ENCODE results near the gene RPS15.

RPS15 gene

GRCh38 chr19:1450735-1451731 lies 12.8 kb downstream of the RPS15 start:
- no peak for DNase-seq
- CTCF ChIA-PET = interaction anchor here (6.5 kb wide), 1 partner anchor 16 kb away, joined by 35 read pairs; no protein-coding TSS in a partner anchor
- Histone ChIP-seq H3K4me1 (ENCODE audit: control extremely low read depth in 1 of 4, control insufficient read depth in 4 of 4, insufficient read depth in 4 of 4, low read length in 3 of 4) (peaks cover 0 to 39% (median 28%) of the 10 kb centered on the region in 4 experiments), H3K27ac (ENCODE audit: insufficient read depth in 1 of 2, low read depth in 1 of 2, low read length in 2 of 2, poor library complexity in 1 of 2, severe bottlenecking in 2 of 2) (no peak overlapping the region), H3K27me3 (replicated peaks in 2 of 5; ENCODE audit: control insufficient read depth in 4 of 5, insufficient read depth in 5 of 5, low read length in 4 of 5) (peaks cover 0 to 84% (median 36%) of the 10 kb centered on the region in 5 experiments), H3K4me3 (ENCODE audit: control insufficient read depth in 1 of 7, extremely low read depth in 1 of 7, insufficient read depth in 4 of 7, low read depth in 2 of 7, low read length in 6 of 7) (no peak overlapping the region), H3K36me3 (ENCODE audit: control insufficient read depth in 4 of 4, insufficient read depth in 4 of 4, low read length in 3 of 4) (no peaks in the 10 kb centered on the region), H3K9me3 (ENCODE audit: control extremely low read depth in 1 of 5, control insufficient read depth in 4 of 5, insufficient read depth in 2 of 5, low read depth in 1 of 5, low read length in 4 of 5) (no peaks in the 10 kb centered on the region)
- WGBS (ENCODE audit: insufficient coverage) = 67% methylated on average over 19 of the region's 22 CpGs
- POLR2A ChIA-PET = no interaction called here

DNA sequence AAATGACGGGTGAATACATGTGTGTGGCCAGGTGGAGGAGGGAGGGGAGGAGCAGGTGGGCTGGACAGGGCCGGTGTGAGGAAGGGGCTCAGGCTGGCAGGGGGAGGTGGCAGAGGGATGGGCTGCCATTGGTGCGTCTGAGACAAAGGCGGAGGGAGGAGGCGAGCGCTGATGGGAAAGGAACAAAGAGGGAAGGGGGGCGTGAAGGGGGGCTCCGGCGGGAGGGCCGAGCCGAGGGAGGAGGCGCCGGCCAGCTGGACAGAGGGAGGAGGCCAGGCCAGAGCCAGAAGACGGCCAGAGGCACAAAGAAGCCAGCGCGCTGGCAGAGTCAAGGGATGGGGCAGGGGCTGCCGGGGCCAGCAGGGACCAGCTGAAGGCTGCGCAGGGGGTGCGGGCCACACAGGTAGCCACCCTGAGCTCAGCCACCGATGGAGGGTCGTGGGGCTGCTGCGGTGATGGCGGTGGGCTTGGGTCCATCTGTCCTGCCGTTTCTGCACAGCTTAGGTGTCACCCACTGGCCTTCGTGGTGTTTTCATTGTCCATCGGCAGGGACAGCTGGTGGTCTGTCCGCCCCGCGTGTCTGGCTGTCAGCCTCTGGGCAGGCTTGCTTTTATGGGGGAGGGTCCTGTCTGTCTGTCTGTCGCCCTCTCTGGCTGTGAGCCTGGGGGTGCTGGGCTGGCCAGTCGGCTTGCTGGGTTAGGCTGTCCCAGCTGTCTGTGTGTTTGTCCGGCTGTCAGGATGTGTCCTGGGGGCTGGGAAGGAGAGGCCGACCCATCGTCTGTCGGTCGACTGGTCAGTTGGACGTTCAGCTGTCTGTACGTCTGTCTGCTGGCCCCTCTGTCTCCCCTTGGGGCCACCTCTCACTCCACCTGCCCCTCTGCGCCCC lies 14.0 kb downstream of the RPS15 start:
- Histone ChIP-seq H3K4me1 (ENCODE audit: control extremely low read depth in 1 of 4, control insufficient read depth in 4 of 4, insufficient read depth in 4 of 4, low read length in 3 of 4) (peaks cover 0 to 39% (median 26%) of the 10 kb centered on the region in 4 experiments), H3K4me3 (ENCODE audit: control insufficient read depth in 1 of 7, extremely low read depth in 1 of 7, insufficient read depth in 4 of 7, low read depth in 2 of 7, low read length in 6 of 7) (no peak overlapping the region), H3K27me3 (replicated peaks in 2 of 5; ENCODE audit: control insufficient read depth in 4 of 5, insufficient read depth in 5 of 5, low read length in 4 of 5) (peaks cover 0 to 84% (median 44%) of the 10 kb centered on the region in 5 experiments), H3K36me3 (ENCODE audit: control insufficient read depth in 4 of 4, insufficient read depth in 4 of 4, low read length in 3 of 4) (no peaks in the 10 kb centered on the region), H3K9me3 (ENCODE audit: control extremely low read depth in 1 of 5, control insufficient read depth in 4 of 5, insufficient read depth in 2 of 5, low read depth in 1 of 5, low read length in 4 of 5) (no peaks in the 10 kb centered on the region), H3K27ac (ENCODE audit: insufficient read depth in 1 of 2, low read depth in 1 of 2, low read length in 2 of 2, poor library complexity in 1 of 2, severe bottlenecking in 2 of 2) (no peak overlapping the region)
- no peak for DNase-seq
- 44% methylated on average over 31 of the region's 39 CpGs for WGBS (ENCODE audit: insufficient coverage)
- ChIA-PET CTCF (interaction anchor here (1.3 to 7.3 kb wide), 4 partner anchors 9 to 19 kb away, joined by 4 to 49 read pairs (median 20); no protein-coding TSS in a partner anchor), POLR2A (no interaction called here)

GRCh38 chr19:1452802-1453524 lies 14.8 kb downstream of the RPS15 start:
- H3K4me1 ChIP-seq (ENCODE audit: control extremely low read depth in 1 of 4, control insufficient read depth in 4 of 4, insufficient read depth in 4 of 4, low read length in 3 of 4) = peaks cover 0 to 38% (median 25%) of the 10 kb centered on the region in 4 experiments
- H3K27me3 ChIP-seq (replicated peaks in 2 of 5; ENCODE audit: control insufficient read depth in 4 of 5, insufficient read depth in 5 of 5, low read length in 4 of 5) = peaks cover 0 to 84% (median 43%) of the 10 kb centered on the region in 5 experiments
- H3K36me3 ChIP-seq (ENCODE audit: control insufficient read depth in 4 of 4, insufficient read depth in 4 of 4, low read length in 3 of 4) = no peaks in the 10 kb centered on the region
- no peak for DNase-seq
- no peak overlapping the region for H3K4me3 ChIP-seq (ENCODE audit: control insufficient read depth in 1 of 7, extremely low read depth in 1 of 7, insufficient read depth in 4 of 7, low read depth in 2 of 7, low read length in 6 of 7)
- ChIA-PET CTCF (interaction anchor here (1.3 to 7.3 kb wide), 4 partner anchors 10 to 18 kb away, joined by 4 to 49 read pairs (median 20); no protein-coding TSS in a partner anchor), POLR2A (no interaction called here)
- H3K27ac ChIP-seq (ENCODE audit: insufficient read depth in 1 of 2, low read depth in 1 of 2, low read length in 2 of 2, poor library complexity in 1 of 2, severe bottlenecking in 2 of 2) = no peak overlapping the region
- 79% methylated on average over 26 of the region's 30 CpGs for WGBS (ENCODE audit: insufficient coverage)
- H3K9me3 ChIP-seq (ENCODE audit: control extremely low read depth in 1 of 5, control insufficient read depth in 4 of 5, insufficient read depth in 2 of 5, low read depth in 1 of 5, low read length in 4 of 5) = no peaks in the 10 kb centered on the region

- Histone ChIP-seq H3K9me3 (ENCODE audit: control extremely low read depth in 1 of 5, control insufficient read depth in 4 of 5, insufficient read depth in 2 of 5, low read depth in 1 of 5, low read length in 4 of 5) (no peaks in the 10 kb centered on the region), H3K27me3 (replicated peaks in 2 of 5; ENCODE audit: control insufficient read depth in 4 of 5, insufficient read depth in 5 of 5, low read length in 4 of 5) (peaks cover 0 to 86% (median 43%) of the 10 kb centered on the region in 5 experiments), H3K4me3 (ENCODE audit: control insufficient read depth in 1 of 7, extremely low read depth in 1 of 7, insufficient read depth in 4 of 7, low read depth in 2 of 7, low read length in 6 of 7) (no peak overlapping the region), H3K4me1 (ENCODE audit: control extremely low read depth in 1 of 4, control insufficient read depth in 4 of 4, insufficient read depth in 4 of 4, low read length in 3 of 4) (peaks cover 0 to 38% (median 25%) of the 10 kb centered on the region in 4 experiments), H3K36me3 (ENCODE audit: control insufficient read depth in 4 of 4, insufficient read depth in 4 of 4, low read length in 3 of 4) (no peaks in the 10 kb centered on the region), H3K27ac (ENCODE audit: insufficient read depth in 1 of 2, low read depth in 1 of 2, low read length in 2 of 2, poor library complexity in 1 of 2, severe bottlenecking in 2 of 2) (no peak overlapping the region)
- CTCF ChIA-PET = interaction anchor here (1.2 to 7.3 kb wide), 4 partner anchors 11 to 48 kb away, joined by 3 to 49 read pairs (median 20); no protein-coding TSS in a partner anchor
- WGBS (ENCODE audit: insufficient coverage) = 49% methylated on average over 28 of the region's 33 CpGs
- peak in 2 of 3 donors; percentile 44 to 51 for DNase-seq
- POLR2A ChIA-PET = interaction anchor here (0.6 to 0.7 kb wide), 2 partner anchors 87 to 185 kb away, joined by 3 read pairs; partner anchors contain the start of gene CIRBP
Observed at GRCh38 chr19:1453525-1454364, 15.5 kb downstream of the RPS15 start.

DNA sequence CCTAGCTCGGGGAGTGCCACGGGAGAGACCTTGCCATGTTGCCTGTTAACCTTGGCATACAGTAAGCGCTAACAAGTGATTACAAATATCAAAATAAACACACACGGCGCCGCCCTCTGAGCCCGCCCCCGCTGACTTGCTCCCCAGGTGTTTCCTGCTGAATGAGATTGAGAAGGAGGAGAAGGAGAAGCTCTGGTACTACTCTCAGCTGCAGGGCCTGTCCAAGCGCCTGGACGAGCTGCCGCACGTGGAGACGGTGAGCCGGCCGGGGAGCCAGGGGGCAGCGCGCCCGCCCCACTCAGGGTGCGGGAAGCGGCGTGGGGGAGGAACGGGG lies 16.8 kb downstream of the RPS15 start:
- H3K4me3 ChIP-seq (ENCODE audit: control insufficient read depth in 1 of 7, extremely low read depth in 1 of 7, insufficient read depth in 4 of 7, low read depth in 2 of 7, low read length in 6 of 7) = peak overlapping the region in 2 of 7 experiments; percentile 13 to 26
- ChIA-PET POLR2A (interaction anchor here (1.0 kb wide), 1 partner anchor 10 kb away, joined by 4 read pairs; no protein-coding TSS in a partner anchor), CTCF (interaction anchor here (1.2 to 7.3 kb wide), 4 partner anchors 12 to 49 kb away, joined by 3 to 49 read pairs (median 19); no protein-coding TSS in a partner anchor)
- H3K4me1 ChIP-seq (ENCODE audit: control extremely low read depth in 1 of 4, control insufficient read depth in 4 of 4, insufficient read depth in 4 of 4, low read length in 3 of 4) = peaks cover 0 to 37% (median 25%) of the 10 kb centered on the region in 4 experiments
- H3K36me3 ChIP-seq (ENCODE audit: control insufficient read depth in 4 of 4, insufficient read depth in 4 of 4, low read length in 3 of 4) = peaks cover 0 to 2% (median 0%) of the 10 kb centered on the region in 4 experiments
- no peak overlapping the region for H3K27ac ChIP-seq (ENCODE audit: insufficient read depth in 1 of 2, low read depth in 1 of 2, low read length in 2 of 2, poor library complexity in 1 of 2, severe bottlenecking in 2 of 2)
- DNase-seq = peak; percentile 83 to 96 (median 92)
- peaks cover 0 to 84% (median 41%) of the 10 kb centered on the region in 5 experiments for H3K27me3 ChIP-seq (replicated peaks in 2 of 5; ENCODE audit: control insufficient read depth in 4 of 5, insufficient read depth in 5 of 5, low read length in 4 of 5)
- H3K9me3 ChIP-seq (ENCODE audit: control extremely low read depth in 1 of 5, control insufficient read depth in 4 of 5, insufficient read depth in 2 of 5, low read depth in 1 of 5, low read length in 4 of 5) = no peaks in the 10 kb centered on the region
- 0% methylated on average over 18 of the region's 22 CpGs for WGBS (ENCODE audit: insufficient coverage)
